ENCODE measurements around the gene GALE.

DNA sequence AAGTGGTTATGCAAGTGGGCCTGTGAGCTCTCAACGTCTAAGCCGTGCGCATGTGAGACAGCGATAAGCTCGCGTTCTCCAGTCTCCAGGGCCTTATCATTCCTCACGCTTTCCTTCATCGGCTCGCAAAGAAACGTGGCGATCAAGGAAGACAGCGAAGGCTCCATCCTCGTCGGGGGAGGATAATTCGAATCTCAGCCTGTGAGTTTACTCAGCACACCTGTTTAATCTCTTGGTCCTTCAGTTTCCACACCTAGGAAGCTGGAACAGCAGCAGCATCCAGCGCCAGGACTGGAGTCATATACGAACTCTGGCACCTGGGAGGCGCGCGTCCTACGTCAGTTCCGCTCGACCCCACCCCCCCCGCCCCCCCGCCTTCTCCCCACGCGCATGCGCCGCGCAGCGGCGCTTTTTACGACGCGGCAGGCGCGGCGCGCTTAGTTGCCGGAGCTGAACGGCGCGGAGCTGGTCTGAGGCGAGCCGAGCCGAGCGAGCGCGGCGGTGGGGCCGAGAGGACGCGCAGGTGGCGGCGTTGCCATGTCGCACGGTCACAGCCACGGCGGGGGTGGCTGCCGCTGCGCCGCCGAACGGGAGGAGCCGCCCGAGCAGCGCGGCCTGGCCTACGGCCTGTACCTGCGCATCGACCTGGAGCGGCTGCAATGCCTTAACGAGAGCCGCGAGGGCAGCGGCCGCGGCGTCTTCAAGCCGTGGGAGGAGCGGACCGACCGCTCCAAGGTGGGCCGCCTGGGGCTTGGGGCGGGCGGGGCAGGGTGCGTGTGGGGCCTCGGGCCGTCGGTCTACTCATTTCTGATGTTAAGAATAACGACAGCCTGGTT lies 22.4 kb downstream of the GALE start, which contains the start of gene PITHD1:
- TF ChIP-seq, protein P1, sequence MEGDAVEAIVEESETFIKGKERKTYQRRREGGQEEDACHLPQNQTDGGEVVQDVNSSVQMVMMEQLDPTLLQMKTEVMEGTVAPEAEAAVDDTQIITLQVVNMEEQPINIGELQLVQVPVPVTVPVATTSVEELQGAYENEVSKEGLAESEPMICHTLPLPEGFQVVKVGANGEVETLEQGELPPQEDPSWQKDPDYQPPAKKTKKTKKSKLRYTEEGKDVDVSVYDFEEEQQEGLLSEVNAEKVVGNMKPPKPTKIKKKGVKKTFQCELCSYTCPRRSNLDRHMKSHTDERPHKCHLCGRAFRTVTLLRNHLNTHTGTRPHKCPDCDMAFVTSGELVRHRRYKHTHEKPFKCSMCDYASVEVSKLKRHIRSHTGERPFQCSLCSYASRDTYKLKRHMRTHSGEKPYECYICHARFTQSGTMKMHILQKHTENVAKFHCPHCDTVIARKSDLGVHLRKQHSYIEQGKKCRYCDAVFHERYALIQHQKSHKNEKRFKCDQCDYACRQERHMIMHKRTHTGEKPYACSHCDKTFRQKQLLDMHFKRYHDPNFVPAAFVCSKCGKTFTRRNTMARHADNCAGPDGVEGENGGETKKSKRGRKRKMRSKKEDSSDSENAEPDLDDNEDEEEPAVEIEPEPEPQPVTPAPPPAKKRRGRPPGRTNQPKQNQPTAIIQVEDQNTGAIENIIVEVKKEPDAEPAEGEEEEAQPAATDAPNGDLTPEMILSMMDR (IDR thresholded peaks at IDR 0.05 in 4 of 5, conservative IDR thresholded peaks at IDR 0.05 in 1 of 5), result no peak
- peak; percentile 96 for TF ChIP-seq POLR2A (IDR thresholded peaks at IDR 0.05)
